Dorsolateral prefrontal cortex (tissue), 118 donors: ENCODE measurements around the gene RRBP1. TPM values are rescaled to one million over a fixed set of nuclear protein-coding genes. Genes with fewer than 3 reads are reported as not detected.

ENCODE experiments used
- total RNA-seq, 120 experiments: library from RNA; stranded (reverse); gene quantifications; one replicate each; pipeline versions ENCODE4 v1.2.3 to v1.2.4, GENCODE V29; 2022

The RRBP1 gene
- total RNA-seq, 120 experiments from 2014 or later: 25.5 to 102 (median 45.7) TPM

Other genes with a start within 250 kb of the RRBP1 start
- gene BFSP1, start 150.9 kb downstream of the RRBP1 start, total RNA-seq: 1 to 10 TPM in 114 of 120 experiments, under 1 TPM in 6; 0.67 to 6.9 (median 3.2) TPM
- gene DSTN, start 112.2 kb downstream of the RRBP1 start, total RNA-seq: 100 to 1,000 TPM; 105 to 421 (median 232) TPM
- not detected for gene BANF2, start 17.7 kb upstream of the RRBP1 start, total RNA-seq